Stimulated activated naive CD4-positive, alpha-beta T cell (primary cell): ENCODE results near the gene PDLIM5.
"Not testable (repeated sequence)": the region's sequence is repeated elsewhere in the genome, so short reads cannot be mapped to it uniquely, and the experiment has no call there.

Experiments used
- DNase-seq, 6 experiments: peaks; one replicate each; lab custom pipeline; 2025; lab: John Stamatoyannopoulos, UW

PDLIM5 gene

GRCh38 chr4:94595880-94596483, 144.2 kb downstream of the PDLIM5 start:
- peak in 3 of 6 experiments; percentile 15 to 42 (median 23) for DNase-seq

GRCh38 chr4:94598758-94599157, 147.0 kb downstream of the PDLIM5 start:
- DNase-seq, result no peak

GRCh38 chr4:94603170-94603747, 151.5 kb downstream of the PDLIM5 start:
- no peak for DNase-seq

GRCh38 chr4:94605241-94605805, 153.6 kb downstream of the PDLIM5 start:
- no peak for DNase-seq

GRCh38 chr4:94610145-94610544, 158.4 kb downstream of the PDLIM5 start:
- peak in 2 of 6 experiments; percentile 15 to 30 for DNase-seq

- no peak for DNase-seq
These were observed 161.5 kb downstream of the PDLIM5 start for GRCh38 chr4:94613248-94613647.

GRCh38 chr4:94615451-94615850, 163.7 kb downstream of the PDLIM5 start:
- no peak for DNase-seq

- peak in 3 of 6 experiments; percentile 1 to 18 (median 16) for DNase-seq
These were observed 169.8 kb downstream of the PDLIM5 start for GRCh38 chr4:94621491-94622080.

GRCh38 chr4:94623126-94623911, 171.6 kb downstream of the PDLIM5 start:
- no peak for DNase-seq

- DNase-seq, result no peak
These were observed 175.2 kb downstream of the PDLIM5 start for GRCh38 chr4:94626942-94627341.

- not testable (repeated sequence) for DNase-seq
These were observed 177.3 kb downstream of the PDLIM5 start for GRCh38 chr4:94629058-94629457.

GRCh38 chr4:94629837-94630236, 178.1 kb downstream of the PDLIM5 start:
- no peak for DNase-seq

GRCh38 chr4:94634271-94634670, 182.5 kb downstream of the PDLIM5 start:
- no peak for DNase-seq

- DNase-seq, result no peak
These were observed 183.4 kb downstream of the PDLIM5 start for GRCh38 chr4:94635177-94635576.

- DNase-seq, result no peak
These were observed 184.3 kb downstream of the PDLIM5 start for GRCh38 chr4:94636004-94636403.

- no peak for DNase-seq
These were observed 187.6 kb downstream of the PDLIM5 start for GRCh38 chr4:94639298-94639697.

GRCh38 chr4:94640151-94640550, 188.4 kb downstream of the PDLIM5 start:
- no peak for DNase-seq

GRCh38 chr4:94641702-94642560, 190.2 kb downstream of the PDLIM5 start:
- no peak for DNase-seq

GRCh38 chr4:94642561-94642866, 190.8 kb downstream of the PDLIM5 start:
- no peak for DNase-seq

GRCh38 chr4:94648699-94649098, 197.0 kb downstream of the PDLIM5 start:
- no peak for DNase-seq

- DNase-seq, result no peak
These were observed 197.8 kb downstream of the PDLIM5 start for GRCh38 chr4:94649381-94650133.
